ENCODE measurements around the gene PPT2. TPM values are rescaled to one million over a fixed set of nuclear protein-coding genes. Genes with fewer than 3 reads are reported as not detected.

The PPT2 gene
- total RNA-seq, 4 donors from 2014 or later = 16.5 to 44.8 (median 22.1) TPM

GRCh38 chr6:32149092-32149755, 4.7 kb upstream of the PPT2 start:
- TF ChIP-seq CTCF (IDR thresholded peaks at IDR 0.05; ENCODE audit: low read depth) = no peak

GRCh38 chr6:32149932-32150870, 3.7 kb upstream of the PPT2 start:
- no peak for TF ChIP-seq CTCF (IDR thresholded peaks at IDR 0.05; ENCODE audit: low read depth)

GRCh38 chr6:32151181-32151862, 2.6 kb upstream of the PPT2 start:
- no peak for TF ChIP-seq CTCF (IDR thresholded peaks at IDR 0.05; ENCODE audit: low read depth)

GRCh38 chr6:32151863-32152768, 1.8 kb upstream of the PPT2 start, which contains the start of gene PRRT1:
TSS of gene PRRT1 (minus strand) at chr6:32151939. CDS start at chr6:32151827, 112 bp downstream.
- TF ChIP-seq CTCF (IDR thresholded peaks at IDR 0.05; ENCODE audit: low read depth) = no peak

GRCh38 chr6:32152769-32153563, 975 bp upstream of the PPT2 start:
- no peak for TF ChIP-seq CTCF (IDR thresholded peaks at IDR 0.05; ENCODE audit: low read depth)

GRCh38 chr6:32154514-32155161, 697 bp downstream of the PPT2 start:
- TF ChIP-seq CTCF (IDR thresholded peaks at IDR 0.05; ENCODE audit: low read depth) = no peak

Data from subcutaneous adipose tissue (tissue), 4 donors.